LHCN-M2 (cell line): Measurements from ENCODE around the gene DMRT2. TPM values are rescaled to one million over a fixed set of nuclear protein-coding genes. Genes with fewer than 3 reads are reported as not detected.
A peak's percentile ranks its signal among the peaks of the same experiment; 100 is the strongest.

Experiments used
- DNase-seq: peaks from one replicate; pipeline ENCODE4 v3.0.0-alpha.2; 2012; ENCODE audit warnings: low read depth
- total RNA-seq: library from RNA; depleted of rRNA; stranded (reverse); fragments of >200 nt; gene quantifications from 2 replicates; pipeline ENCODE4 v1.2.3, GENCODE V29; 2014; rRNA removed

DMRT2 gene
- total RNA-seq, 1 experiment from 2014 or later: not detected

DNA sequence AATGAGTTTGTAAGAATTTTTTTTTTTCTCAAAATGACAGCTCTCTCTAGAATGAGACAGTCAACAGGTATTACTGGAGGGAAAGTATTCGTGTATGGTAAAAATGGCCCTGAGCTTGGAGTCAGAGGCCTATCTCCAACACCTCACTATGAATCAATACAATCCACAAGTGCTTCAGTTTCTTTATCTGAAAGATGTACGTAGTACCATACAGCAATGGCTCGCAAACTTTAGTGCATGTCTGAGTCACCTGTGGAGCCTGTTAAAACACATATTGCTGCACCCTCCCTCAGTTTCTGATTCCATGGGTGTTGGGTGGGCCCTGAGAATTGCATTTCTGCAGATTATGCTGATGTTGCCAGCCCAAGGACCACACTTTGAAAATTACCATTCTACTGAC lies 44.6 kb downstream of the DMRT2 start:
- DNase-seq: no peak

DNA sequence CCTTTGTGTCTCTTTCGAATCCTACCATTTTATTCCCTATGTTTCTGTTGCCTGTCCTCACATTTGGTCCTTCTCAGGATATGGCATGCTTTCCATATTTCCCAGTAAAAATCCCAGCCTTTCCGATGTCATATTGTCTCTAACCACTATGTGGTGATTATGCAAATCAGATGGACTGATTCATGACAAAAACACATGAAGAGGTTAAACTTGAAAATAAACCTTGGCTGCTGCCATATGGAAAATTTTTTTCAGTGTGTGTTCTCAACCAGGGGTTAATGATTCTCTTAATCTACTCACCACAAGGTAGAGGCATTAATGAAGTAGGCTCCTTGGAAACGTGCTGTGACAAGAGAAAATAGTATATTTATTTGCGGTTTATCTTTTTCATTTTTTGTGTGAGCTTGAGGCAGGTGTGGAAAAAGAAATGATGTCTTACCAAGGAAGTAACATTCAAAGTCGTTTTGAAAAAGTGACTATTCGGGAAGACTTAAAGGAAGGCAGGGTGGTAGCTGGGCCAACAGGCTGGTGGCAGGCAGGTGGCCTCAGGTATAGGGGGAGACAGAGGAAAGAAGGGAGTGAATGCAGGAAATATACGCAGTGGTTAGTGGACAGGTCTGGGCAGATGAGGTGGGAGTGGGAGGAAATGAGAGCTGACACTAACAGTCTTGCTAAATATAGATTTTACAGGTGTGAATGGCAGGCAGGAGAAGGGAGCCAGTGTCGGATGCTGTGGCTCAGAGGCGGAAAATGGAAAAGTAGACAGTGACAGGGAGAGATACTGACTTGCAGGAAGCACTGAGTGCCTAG lies 46.2 kb downstream of the DMRT2 start:
- DNase-seq: no peak

DNA sequence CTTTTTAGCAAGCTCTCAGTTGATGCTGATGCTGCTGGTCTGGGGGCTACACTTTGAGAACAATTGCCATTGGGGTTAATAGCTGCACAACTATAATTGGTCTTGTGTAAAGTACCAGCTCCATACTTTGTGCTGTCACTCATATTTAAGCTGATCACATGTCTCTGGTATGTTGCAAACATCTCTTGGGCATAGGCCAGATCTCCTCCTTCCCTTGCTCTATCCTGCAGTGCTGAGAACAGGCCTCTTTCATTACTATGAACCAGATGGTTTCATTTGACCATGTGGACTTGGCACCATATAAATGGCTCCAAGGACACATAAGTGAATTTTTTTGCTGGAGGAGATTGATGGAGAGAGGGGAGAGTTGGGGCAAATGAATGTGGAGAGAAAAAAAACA lies 48.4 kb downstream of the DMRT2 start:
- no peak for DNase-seq

DNA sequence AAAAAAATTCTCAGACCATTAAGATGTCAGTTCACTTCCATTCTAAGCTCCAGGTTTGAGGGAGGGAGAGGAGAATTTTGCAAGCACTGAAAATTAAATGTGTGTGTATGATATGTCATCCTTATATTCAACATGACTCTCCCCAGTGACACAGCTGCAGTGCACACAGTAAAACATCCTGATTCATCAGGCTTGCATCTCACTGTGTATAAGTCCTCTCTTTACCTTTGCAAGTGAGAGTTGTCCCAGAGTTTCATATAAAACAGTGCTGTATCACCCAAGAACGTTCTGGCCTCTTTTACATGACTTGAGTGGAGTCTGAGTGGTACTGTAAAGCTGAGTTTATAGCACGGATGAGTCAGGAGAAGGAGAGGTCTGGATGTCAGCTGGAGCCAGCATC lies 50.0 kb downstream of the DMRT2 start:
- no peak for DNase-seq

DNA sequence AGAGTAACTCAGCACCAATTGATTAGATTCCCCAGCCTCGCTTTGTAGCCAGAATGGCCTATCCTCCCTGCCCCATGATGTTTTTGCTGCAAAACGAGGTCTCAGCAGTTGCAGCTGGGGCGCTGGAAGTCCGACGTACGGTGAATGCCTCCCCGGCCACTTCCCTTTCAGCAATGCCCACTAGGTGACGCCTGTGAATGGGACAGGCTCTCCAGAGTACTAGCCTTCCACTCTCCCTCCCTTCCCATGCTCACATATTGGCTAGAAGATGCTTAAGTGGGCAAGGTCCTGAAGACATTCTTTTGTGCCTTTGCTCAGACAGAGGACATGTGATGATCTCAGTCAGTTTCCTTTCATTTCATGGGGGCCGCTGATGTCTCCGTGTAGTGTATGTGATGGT lies 50.8 kb downstream of the DMRT2 start:
- peak; percentile 13 for DNase-seq

DNA sequence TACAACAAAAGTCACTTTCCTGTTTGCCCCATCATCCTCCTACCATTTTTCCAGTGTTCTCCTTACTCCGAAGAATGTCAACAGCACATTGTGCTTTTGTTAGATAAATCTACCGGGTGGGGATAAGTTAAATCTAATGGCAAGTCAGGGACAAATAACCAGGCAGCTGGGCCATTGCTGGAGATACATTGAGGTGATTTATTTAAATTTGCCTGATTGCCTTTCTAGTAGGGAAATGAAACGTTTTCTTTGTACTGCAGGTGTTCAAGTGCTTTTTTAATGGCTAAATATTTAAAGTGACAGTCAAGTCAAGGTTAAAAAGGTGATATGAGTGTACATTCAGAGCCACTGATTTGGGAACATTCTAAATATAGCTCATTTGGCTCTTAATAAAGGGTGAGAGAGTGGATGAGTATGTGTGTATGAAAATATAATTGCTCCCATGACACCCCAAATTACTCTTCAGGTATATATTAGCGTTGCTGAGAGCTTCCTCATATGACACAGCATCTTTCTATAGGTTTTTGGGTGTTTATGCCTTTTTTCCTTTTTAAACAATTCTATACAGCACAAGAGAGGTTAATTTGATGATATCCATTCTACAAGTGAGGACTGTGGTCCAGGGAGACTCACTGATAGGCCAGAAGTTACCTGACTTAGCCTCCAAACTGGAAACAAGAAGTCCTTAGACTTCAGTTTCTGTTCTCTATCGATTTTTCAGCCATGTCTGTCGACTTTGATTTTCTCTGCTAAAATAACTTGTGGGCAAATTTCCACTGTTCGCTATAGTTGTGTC lies 51.9 kb downstream of the DMRT2 start:
- DNase-seq: no peak

DNA sequence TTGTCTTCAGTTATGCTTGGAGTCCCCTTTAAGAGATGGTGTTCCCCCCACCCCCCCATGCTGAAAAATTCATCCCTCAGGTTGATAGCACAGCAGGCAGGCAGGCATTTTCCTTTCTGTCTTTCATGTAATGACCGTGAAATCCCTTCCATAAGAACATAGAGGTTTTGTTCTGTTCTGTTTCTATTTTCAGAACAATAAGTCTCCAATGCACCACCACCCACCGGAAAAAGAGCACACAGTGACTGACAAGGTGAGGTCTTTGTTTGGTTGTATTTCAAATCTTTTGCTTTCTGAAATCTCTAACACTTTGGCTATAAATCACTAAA lies 52.4 kb downstream of the DMRT2 start:
- DNase-seq: no peak

Other genes with a start within 250 kb of the DMRT2 start
- gene DMRT1, start 208.7 kb upstream of the DMRT2 start, total RNA-seq: not detected in 2 replicates
- gene DMRT3, start 73.7 kb upstream of the DMRT2 start, total RNA-seq: not detected in 2 replicates